Muscle of leg (tissue), 11 donors: Measurements from ENCODE around the gene NPY2R. TPM values are rescaled to one million over a fixed set of nuclear protein-coding genes. Genes with fewer than 3 reads are reported as not detected.

Experiments used
- DNase-seq: peaks from one replicate; pipeline ENCODE4 v3.0.0; 2013
- H3K27ac ChIP-seq: one replicate; pipeline ENCODE4 v1.5.1; 2013; ENCODE audit warnings: mild to moderate bottlenecking, low read length, control low read depth
- H3K27me3 ChIP-seq: one replicate; pipeline ENCODE4 v1.6.1; 2013; ENCODE audit warnings: low read length; ENCODE audit not compliant: control insufficient read depth, insufficient read depth
- H3K36me3 ChIP-seq: one replicate; pipeline ENCODE4 v1.6.1; 2013; ENCODE audit warnings: low read length; ENCODE audit not compliant: control insufficient read depth, insufficient read depth
- H3K4me1 ChIP-seq: one replicate; pipeline ENCODE4 v1.6.1; 2013; ENCODE audit warnings: low read length; ENCODE audit not compliant: control insufficient read depth, insufficient read depth
- H3K4me3 ChIP-seq: one replicate; pipeline ENCODE4 v1.5.1; 2013; ENCODE audit warnings: low read length, control low read depth
- H3K9me3 ChIP-seq: replicated peaks from 2 replicates; pipeline ENCODE4 v1.6.1; 2013; ENCODE audit warnings: low read depth, low read length; ENCODE audit not compliant: control insufficient read depth
- WGBS: methylation state at CpG from one replicate; pipeline ENCODE4 v1.1.5; 2013; ENCODE audit warnings: missing lambda C conversion rate; ENCODE audit not compliant: insufficient coverage; 5-methylcytosine and 5-hydroxymethylcytosine counted together
- polyA plus RNA-seq, 8 donors: library from polyadenylated mRNA; unstranded; fragments of 120-200 nt; gene quantifications; one replicate each; pipeline versions ENCODE4 v1.2.1 to v1.2.3, GENCODE V29; 2013; ENCODE audit warnings: inconsistent platforms in 1 of 8, low replicate concordance in 1 of 8; ENCODE audit not compliant: insufficient read length in 8 of 8, insufficient read depth in 1 of 8
- total RNA-seq: library from RNA; stranded (reverse); fragments of 120-200 nt; gene quantifications from one replicate; pipeline ENCODE4 v1.2.4, GENCODE V29; 2013

NPY2R gene
- total and polyA plus RNA-seq, 9 donors: under 0.01 TPM; not detected in 8

GRCh38 chr4:155248002-155248896 lies 39.8 kb downstream of the NPY2R start:
- 84% methylated on average over 3 of the region's 9 CpGs for WGBS
- Histone ChIP-seq H3K36me3 (no peaks in the 10 kb centered on the region), H3K9me3 (no peaks in the 10 kb centered on the region), H3K4me3 (no peak overlapping the region), H3K27me3 (no peaks in the 10 kb centered on the region), H3K27ac (no peak overlapping the region), H3K4me1 (no peaks in the 10 kb centered on the region)
- DNase-seq: no peak

GRCh38 chr4:155249016-155249566 lies 40.7 kb downstream of the NPY2R start:
- WGBS: no CpG with 5 or more reads among the region's 8 CpGs

GRCh38 chr4:155252327-155252726 lies 43.9 kb downstream of the NPY2R start:
- DNase-seq: no peak
- no CpG with 5 or more reads among the region's 1 CpG for WGBS
- Histone ChIP-seq H3K9me3 (no peaks in the 10 kb centered on the region), H3K27ac (no peak overlapping the region), H3K27me3 (no peaks in the 10 kb centered on the region), H3K36me3 (no peaks in the 10 kb centered on the region), H3K4me1 (no peaks in the 10 kb centered on the region), H3K4me3 (no peak overlapping the region)

More at GRCh38 chr4:155249016-155249566, 40.7 kb downstream of the NPY2R start:
- Histone ChIP-seq H3K9me3 (no peaks in the 10 kb centered on the region), H3K27ac (no peak overlapping the region), H3K36me3 (no peaks in the 10 kb centered on the region), H3K27me3 (no peaks in the 10 kb centered on the region), H3K4me1 (no peaks in the 10 kb centered on the region), H3K4me3 (no peak overlapping the region)
- no peak for DNase-seq

- no peak for DNase-seq
- H3K27me3 ChIP-seq: no peaks in the 10 kb centered on the region
- no peak overlapping the region for H3K27ac ChIP-seq
- no CpG with 5 or more reads among the region's 1 CpG for WGBS
- no peaks in the 10 kb centered on the region for H3K36me3 ChIP-seq
- no peak overlapping the region for H3K4me3 ChIP-seq
- H3K4me1 ChIP-seq: no peaks in the 10 kb centered on the region
- H3K9me3 ChIP-seq: no peaks in the 10 kb centered on the region
Measured at GRCh38 chr4:155263480-155263879, 55.0 kb downstream of the NPY2R start.

- H3K27me3 ChIP-seq: no peaks in the 10 kb centered on the region
- no peaks in the 10 kb centered on the region for H3K9me3 ChIP-seq
- H3K36me3 ChIP-seq: no peaks in the 10 kb centered on the region
- no peak overlapping the region for H3K4me3 ChIP-seq
- WGBS: no CpG with 5 or more reads among the region's 2 CpGs
- H3K27ac ChIP-seq: no peak overlapping the region
- H3K4me1 ChIP-seq: no peaks in the 10 kb centered on the region
- DNase-seq: no peak
Measured at GRCh38 chr4:155265113-155265512, 56.7 kb downstream of the NPY2R start.

Other genes starting within 250 kb of the NPY2R start
- gene MAP9, start 168.3 kb downstream of the NPY2R start, total RNA-seq: 3.1 TPM
- gene MAP9, start 168.3 kb downstream of the NPY2R start, polyA plus RNA-seq: 1 to 10 TPM; 3.1 to 5.4 (median 3.8) TPM